ENCODE data around the gene BICC1. TPM values are rescaled to one million over a fixed set of nuclear protein-coding genes. Genes with fewer than 3 reads are reported as not detected.

The BICC1 gene
- total and polyA plus RNA-seq, 2 of the 8 experiments (the other 6 are each of a cell fraction or from before 2014, with no cell fraction given) = 0.20 to 0.73 TPM

DNA sequence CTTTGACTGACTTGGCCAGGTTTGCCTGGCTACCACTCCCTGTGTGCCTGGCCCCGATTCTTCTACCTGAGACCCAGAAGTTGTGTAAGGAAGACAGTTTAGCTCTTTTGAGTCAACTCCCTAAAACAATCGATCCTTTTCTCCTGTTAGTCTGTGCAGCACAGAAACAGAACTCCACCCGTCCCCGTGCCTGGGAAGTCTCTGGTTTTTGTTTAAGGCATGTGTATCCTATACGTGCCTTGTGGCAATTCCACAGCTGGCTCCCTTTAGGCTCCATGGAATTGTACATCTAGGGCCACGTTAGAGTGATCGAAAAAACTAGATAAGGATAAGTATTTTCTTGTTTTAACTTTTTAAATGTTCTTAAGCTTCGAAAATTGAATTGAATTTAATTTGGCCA lies 131.6 kb downstream of the BICC1 start:
- Histone ChIP-seq H3K27ac (ENCODE audit: low read depth, low read length) (no peak overlapping the region), H3K79me2 (ENCODE audit: control insufficient read depth in 1 of 2, insufficient read depth in 2 of 2, low read length in 2 of 2) (no peaks in the 10 kb centered on the region), H4K91ac (replicated peaks; ENCODE audit: insufficient read length, low read length) (no peak overlapping the region), H3K36me3 (ENCODE audit: control insufficient read depth in 2 of 4, insufficient read depth in 4 of 4, low read length in 3 of 4) (no peaks in the 10 kb centered on the region), H3K27me3 (replicated peaks in 1 of 4; ENCODE audit: control insufficient read depth in 3 of 4, extremely low read depth in 1 of 4, insufficient read depth in 3 of 4, low read length in 3 of 4) (no peaks in the 10 kb centered on the region), H3K4me1 (replicated peaks in 1 of 4; ENCODE audit: control insufficient read depth in 3 of 4, insufficient read depth in 4 of 4, low read length in 3 of 4) (peaks cover 0 to 2% (median 0%) of the 10 kb centered on the region in 4 experiments; a peak in 2 of 7 replicates), H2BK12ac (ENCODE audit: low read depth, low read length) (no peak overlapping the region), H4K20me1 (replicated peaks in 1 of 2; ENCODE audit: control insufficient read depth in 1 of 2, insufficient read depth in 2 of 2, low read length in 2 of 2) (no peaks in the 10 kb centered on the region), H2BK15ac (ENCODE audit: low read length) (no peak overlapping the region), H4K8ac (ENCODE audit: extremely low read depth, insufficient read depth, low read length) (no peak overlapping the region), H3K14ac (ENCODE audit: insufficient read length) (no peak overlapping the region), H2AK5ac (ENCODE audit: low read depth, low read length) (no peak overlapping the region), H3K18ac (ENCODE audit: extremely low read depth, low read length) (no peak overlapping the region; the same call in 1 of the 2 replicates), H4K5ac (ENCODE audit: insufficient read length, low read depth, low read length) (no peak overlapping the region), H3K4me3 (ENCODE audit: extremely low read depth in 1 of 4, insufficient read depth in 2 of 4, low read depth in 3 of 4, low read length in 4 of 4) (no peak overlapping the region), H3K9me3 (ENCODE audit: insufficient read depth in 2 of 2, low read depth in 1 of 2, low read length in 1 of 2) (no peaks in the 10 kb centered on the region), H3K56ac (replicated peaks; ENCODE audit: insufficient read length, low read depth, low read length) (no peak overlapping the region), H2BK20ac (ENCODE audit: low read length) (no peak overlapping the region), H2AFZ (ENCODE audit: low read length) (no peak overlapping the region), H3K4ac (replicated peaks; ENCODE audit: insufficient read length, low read depth, low read length) (no peak overlapping the region), H2BK120ac (replicated peaks; ENCODE audit: low read depth, low read length) (no peak overlapping the region), H3K23ac (ENCODE audit: insufficient read length) (no peak overlapping the region), H3K79me1 (ENCODE audit: low read depth, low read length) (no peaks in the 10 kb centered on the region), H3K23me2 (ENCODE audit: low read depth, low read length) (no peaks in the 10 kb centered on the region), H3K4me2 (ENCODE audit: insufficient read depth in 1 of 2, low read depth in 2 of 2, low read length in 2 of 2) (no peak overlapping the region), H3K9ac (replicated peaks in 1 of 4; ENCODE audit: extremely low read depth in 1 of 4, low read depth in 3 of 4, low read length in 3 of 4) (no peak overlapping the region), H2BK5ac (ENCODE audit: low read depth, low read length) (no peak overlapping the region)
- ChIA-PET POLR2A (ENCODE audit: partially characterized antibody) (no interaction called here), CTCF (ENCODE audit: partially characterized antibody) (interaction anchor here (0.7 to 1.7 kb wide), 4 partner anchors 12 to 229 kb away, joined by 3 to 4 read pairs (median 3); no protein-coding TSS in a partner anchor)
- FAIRE-seq = no peak
- WGBS, 2 experiments (ENCODE audit: extremely low coverage in 1 of 2, insufficient coverage in 1 of 2, insufficient read length in 1 of 2, insufficient replicate concordance in 2 of 2, low coverage in 1 of 2, low lambda C conversion rate in 2 of 2, missing lambda C conversion rate in 1 of 2) = 89% methylated on average over 8 of the region's 8 CpGs; no CpG with 5 or more reads in 1 of the 2 experiments
- DNase-seq (ENCODE audit: low read depth in 1 of 2, low spot score in 2 of 2) = no peak
